ENCODE results near the gene IRAK3. TPM values are rescaled to one million over a fixed set of nuclear protein-coding genes. Genes with fewer than 3 reads are reported as not detected.

Gene IRAK3
- total RNA-seq, 1 experiment from 2014 or later: 0.70 TPM

DNA sequence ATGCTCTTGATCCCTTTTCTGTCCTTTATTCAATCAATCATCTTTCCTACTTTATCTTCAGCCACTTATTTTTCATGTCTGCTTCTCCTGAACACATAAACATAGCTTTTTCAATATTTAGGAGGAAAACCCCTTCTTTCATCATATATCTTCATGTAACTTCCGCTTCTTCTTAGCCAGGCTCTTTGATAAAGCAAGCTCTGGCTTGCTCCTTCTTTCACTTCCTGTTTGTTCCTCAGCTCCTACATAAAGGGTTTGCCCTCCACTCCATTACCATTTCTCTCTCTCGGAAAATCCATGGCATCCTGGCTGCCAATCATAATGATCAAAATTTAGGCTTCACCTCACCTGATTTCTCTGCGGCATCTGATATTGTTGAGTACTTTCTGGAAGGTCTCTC lies 79.5 kb downstream of the IRAK3 start:
- POLR2A ChIA-PET: no interaction called here
- DNase-seq (ENCODE audit: low spot score) (no peak), ATAC-seq (no peak)
- H3K4me1 Mint-ChIP-seq: peaks cover 15% of the 10 kb centered on the region
- H3K4me3 Mint-ChIP-seq: no peak overlapping the region
- H3K27ac Mint-ChIP-seq: no peak overlapping the region
- no peaks in the 10 kb centered on the region for H3K9me3 Mint-ChIP-seq
- TF ChIP-seq FOXP1 (CRISPR knock-in tag; IDR thresholded peaks at IDR 0.05; ENCODE audit: borderline replicate concordance) (no peak), SP1 (CRISPR knock-in tag; conservative IDR thresholded peaks at IDR 0.05) (no peak), TEAD1 (CRISPR knock-in tag; IDR thresholded peaks at IDR 0.05) (no peak), ZNF219 (CRISPR knock-in tag; IDR thresholded peaks at IDR 0.05; ENCODE audit: borderline replicate concordance) (no peak), FOXK1 (CRISPR knock-in tag; IDR thresholded peaks at IDR 0.05) (no peak), ERG (CRISPR knock-in tag; IDR thresholded peaks at IDR 0.05) (no peak), ELF4 (CRISPR knock-in tag; IDR thresholded peaks at IDR 0.05; ENCODE audit: low read depth) (no peak), GTF2I (CRISPR knock-in tag; conservative IDR thresholded peaks at IDR 0.05) (no peak), NR2C2 (CRISPR knock-in tag; IDR thresholded peaks at IDR 0.05) (no peak), ZNF121 (CRISPR knock-in tag; IDR thresholded peaks at IDR 0.05) (no peak), GABPB1 (CRISPR knock-in tag; IDR thresholded peaks at IDR 0.05) (no peak), ZNF317 (CRISPR knock-in tag; IDR thresholded peaks at IDR 0.05; ENCODE audit: borderline replicate concordance, low read depth) (no peak), NFE2L1 (CRISPR knock-in tag; IDR thresholded peaks at IDR 0.05) (no peak), TCF7 (CRISPR knock-in tag; IDR thresholded peaks at IDR 0.05; ENCODE audit: low read depth) (no peak), GRHL2 (CRISPR knock-in tag; IDR thresholded peaks at IDR 0.05; ENCODE audit: insufficient replicate concordance, severe bottlenecking) (no peak)
- TF ChIP-seq, protein P1, sequence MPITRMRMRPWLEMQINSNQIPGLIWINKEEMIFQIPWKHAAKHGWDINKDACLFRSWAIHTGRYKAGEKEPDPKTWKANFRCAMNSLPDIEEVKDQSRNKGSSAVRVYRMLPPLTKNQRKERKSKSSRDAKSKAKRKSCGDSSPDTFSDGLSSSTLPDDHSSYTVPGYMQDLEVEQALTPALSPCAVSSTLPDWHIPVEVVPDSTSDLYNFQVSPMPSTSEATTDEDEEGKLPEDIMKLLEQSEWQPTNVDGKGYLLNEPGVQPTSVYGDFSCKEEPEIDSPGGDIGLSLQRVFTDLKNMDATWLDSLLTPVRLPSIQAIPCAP (CRISPR knock-in tag; IDR thresholded peaks at IDR 0.05): no peak
- H3K27me3 Mint-ChIP-seq (ENCODE audit: low read depth): no peaks in the 10 kb centered on the region
- H3K36me3 Mint-ChIP-seq: no peaks in the 10 kb centered on the region
- CTCF ChIA-PET: interaction anchor here (2.2 kb wide), 1 partner anchor 23 kb away, joined by 5 read pairs; no protein-coding TSS in a partner anchor

- CTCF ChIA-PET: interaction anchor here (0.7 to 2.2 kb wide), 12 partner anchors 9 to 591 kb away, joined by 3 to 12 read pairs (median 5); partner anchors contain the start of gene HELB
- TF ChIP-seq RORB (CRISPR knock-in tag; IDR thresholded peaks at IDR 0.05) (no peak), MXD4 (CRISPR knock-in tag; IDR thresholded peaks at IDR 0.05; ENCODE audit: borderline replicate concordance) (no peak), RELA (CRISPR knock-in tag; IDR thresholded peaks at IDR 0.05; ENCODE audit: borderline replicate concordance) (no peak), FOXK1 (CRISPR knock-in tag; IDR thresholded peaks at IDR 0.05) (no peak), FOXJ3 (CRISPR knock-in tag; IDR thresholded peaks at IDR 0.05; ENCODE audit: borderline replicate concordance) (no peak), GABPB1 (CRISPR knock-in tag; IDR thresholded peaks at IDR 0.05) (no peak), AR (CRISPR knock-in tag; IDR thresholded peaks at IDR 0.05) (no peak), SMAD3 (CRISPR knock-in tag; IDR thresholded peaks at IDR 0.05; ENCODE audit: borderline replicate concordance) (no peak), SP1 (CRISPR knock-in tag; conservative IDR thresholded peaks at IDR 0.05) (no peak), ZNF423 (CRISPR knock-in tag; IDR thresholded peaks at IDR 0.05) (no peak)
- TF ChIP-seq, protein P2, sequence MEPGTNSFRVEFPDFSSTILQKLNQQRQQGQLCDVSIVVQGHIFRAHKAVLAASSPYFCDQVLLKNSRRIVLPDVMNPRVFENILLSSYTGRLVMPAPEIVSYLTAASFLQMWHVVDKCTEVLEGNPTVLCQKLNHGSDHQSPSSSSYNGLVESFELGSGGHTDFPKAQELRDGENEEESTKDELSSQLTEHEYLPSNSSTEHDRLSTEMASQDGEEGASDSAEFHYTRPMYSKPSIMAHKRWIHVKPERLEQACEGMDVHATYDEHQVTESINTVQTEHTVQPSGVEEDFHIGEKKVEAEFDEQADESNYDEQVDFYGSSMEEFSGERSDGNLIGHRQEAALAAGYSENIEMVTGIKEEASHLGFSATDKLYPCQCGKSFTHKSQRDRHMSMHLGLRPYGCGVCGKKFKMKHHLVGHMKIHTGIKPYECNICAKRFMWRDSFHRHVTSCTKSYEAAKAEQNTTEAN (CRISPR knock-in tag; IDR thresholded peaks at IDR 0.05): no peak
- TF ChIP-seq, protein P3, sequence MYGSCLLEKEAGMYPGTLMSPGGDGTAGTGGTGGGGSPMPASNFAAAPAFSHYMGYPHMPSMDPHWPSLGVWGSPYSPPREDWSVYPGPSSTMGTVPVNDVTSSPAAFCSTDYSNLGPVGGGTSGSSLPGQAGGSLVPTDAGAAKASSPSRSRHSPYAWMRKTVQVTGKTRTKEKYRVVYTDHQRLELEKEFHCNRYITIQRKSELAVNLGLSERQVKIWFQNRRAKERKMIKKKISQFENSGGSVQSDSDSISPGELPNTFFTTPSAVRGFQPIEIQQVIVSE (CRISPR knock-in tag; IDR thresholded peaks at IDR 0.05; ENCODE audit: borderline replicate concordance): no peak
- TF ChIP-seq, protein P4, sequence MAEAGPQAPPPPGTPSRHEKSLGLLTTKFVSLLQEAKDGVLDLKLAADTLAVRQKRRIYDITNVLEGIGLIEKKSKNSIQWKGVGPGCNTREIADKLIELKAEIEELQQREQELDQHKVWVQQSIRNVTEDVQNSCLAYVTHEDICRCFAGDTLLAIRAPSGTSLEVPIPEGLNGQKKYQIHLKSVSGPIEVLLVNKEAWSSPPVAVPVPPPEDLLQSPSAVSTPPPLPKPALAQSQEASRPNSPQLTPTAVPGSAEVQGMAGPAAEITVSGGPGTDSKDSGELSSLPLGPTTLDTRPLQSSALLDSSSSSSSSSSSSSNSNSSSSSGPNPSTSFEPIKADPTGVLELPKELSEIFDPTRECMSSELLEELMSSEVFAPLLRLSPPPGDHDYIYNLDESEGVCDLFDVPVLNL (CRISPR knock-in tag; IDR thresholded peaks at IDR 0.05; ENCODE audit: borderline replicate concordance, low read depth): no peak
- TF ChIP-seq, protein P5, sequence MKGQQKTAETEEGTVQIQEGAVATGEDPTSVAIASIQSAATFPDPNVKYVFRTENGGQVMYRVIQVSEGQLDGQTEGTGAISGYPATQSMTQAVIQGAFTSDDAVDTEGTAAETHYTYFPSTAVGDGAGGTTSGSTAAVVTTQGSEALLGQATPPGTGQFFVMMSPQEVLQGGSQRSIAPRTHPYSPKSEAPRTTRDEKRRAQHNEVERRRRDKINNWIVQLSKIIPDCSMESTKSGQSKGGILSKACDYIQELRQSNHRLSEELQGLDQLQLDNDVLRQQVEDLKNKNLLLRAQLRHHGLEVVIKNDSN (CRISPR knock-in tag; IDR thresholded peaks at IDR 0.05): no peak
- TF ChIP-seq, protein P1 (CRISPR knock-in tag; IDR thresholded peaks at IDR 0.05): no peak
Measured at GRCh38 chr12:66269142-66269541, 80.1 kb downstream of the IRAK3 start.

More at GRCh38 chr12:66269142-66269541, 80.1 kb downstream of the IRAK3 start:
- Mint-ChIP-seq H3K27ac (no peak overlapping the region), H3K27me3 (ENCODE audit: low read depth) (no peaks in the 10 kb centered on the region), H3K36me3 (no peaks in the 10 kb centered on the region), H3K9me3 (no peaks in the 10 kb centered on the region), H3K4me1 (peaks cover 17% of the 10 kb centered on the region), H3K4me3 (no peak overlapping the region)
- DNase-seq (ENCODE audit: low spot score): no peak
- POLR2A ChIA-PET: interaction anchor here (1.6 kb wide), 1 partner anchor 33 kb away, joined by 3 read pairs; the partner anchor contains the start of gene HELB
- no peak for ATAC-seq
